Type B pancreatic cell (in vitro differentiated cells): Measurements from ENCODE around the gene MAGED1. TPM values are rescaled to one million over a fixed set of nuclear protein-coding genes. Genes with fewer than 3 reads are reported as not detected.

Experiments used
- DNase-seq: peaks from one replicate; pipeline ENCODE4 v3.0.0; 2021; ENCODE audit warnings: mixed read lengths; ENCODE audit not compliant: unreplicated experiment; ENCODE audit errors: extremely low spot score
- H3K27ac Mint-ChIP-seq: 2 replicates; pipeline ENCODE4 v1.8.0; 2021; ENCODE audit warnings: mild to moderate bottlenecking, mixed read lengths
- H3K27me3 Mint-ChIP-seq: 2 replicates; pipeline ENCODE4 v1.8.0; 2021; ENCODE audit warnings: mixed read lengths
- H3K36me3 Mint-ChIP-seq: 2 replicates; pipeline ENCODE4 v1.8.0; 2021; ENCODE audit warnings: mixed read lengths
- H3K4me1 Mint-ChIP-seq: one replicate; pipeline ENCODE4 v1.8.0; 2021; ENCODE audit warnings: mixed read lengths; ENCODE audit not compliant: unreplicated experiment
- H3K4me3 Mint-ChIP-seq: 2 replicates; pipeline ENCODE4 v1.8.0; 2021; ENCODE audit warnings: mild to moderate bottlenecking, mixed read lengths
- H3K9me3 Mint-ChIP-seq: 2 replicates; pipeline ENCODE4 v1.8.0; 2021; ENCODE audit warnings: mixed read lengths
- CTCF ChIP-seq: fragments of 200-600 bp; sonication (generic); conservative IDR thresholded peaks from 2 replicates; pipeline ENCODE4 v1.5.0; 2021; ENCODE audit warnings: antibody characterized with exemption, mild to moderate bottlenecking
- total RNA-seq: library from RNA; stranded (reverse); gene quantifications from 2 replicates; pipeline ENCODE4 v1.2.1, GENCODE V29; 2021; ENCODE audit warnings: low replicate concordance

Gene MAGED1
- total RNA-seq, 1 donor from 2014 or later, result 246 TPM

DNA sequence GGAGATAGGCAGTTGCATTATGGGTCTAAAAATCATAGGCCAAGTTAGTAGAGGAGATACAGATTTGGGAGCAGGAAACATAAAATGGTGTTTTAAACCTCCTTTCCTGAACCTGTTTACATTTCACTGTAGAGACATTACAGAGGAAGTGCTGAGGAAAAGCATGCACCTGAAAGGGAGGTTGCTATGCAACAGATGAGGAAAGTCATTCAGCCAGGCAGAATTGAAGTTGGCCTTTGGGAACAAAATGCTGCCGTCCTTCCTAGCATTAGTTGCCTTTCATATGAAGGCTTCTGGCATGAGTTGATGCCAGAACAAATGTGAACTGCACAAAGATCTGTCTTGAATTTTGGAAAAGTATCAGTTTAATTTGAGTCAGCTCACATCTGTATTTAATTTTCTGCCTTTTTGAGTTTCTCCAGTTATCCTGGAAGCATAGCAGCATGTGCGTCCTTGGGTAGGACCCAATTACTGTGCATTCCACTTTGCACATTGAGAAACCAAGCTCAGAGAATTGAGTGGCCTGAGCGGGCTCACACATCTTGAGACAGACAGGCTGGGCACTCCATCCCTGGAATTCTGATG is 38.2 kb downstream of the MAGED1 start:
- no peaks in the 10 kb centered on the region for H3K4me1 Mint-ChIP-seq
- H3K27me3 Mint-ChIP-seq, result no peaks in the 10 kb centered on the region
- no peak for TF ChIP-seq CTCF
- H3K9me3 Mint-ChIP-seq, result no peaks in the 10 kb centered on the region
- no peak for DNase-seq
- no peak overlapping the region for H3K27ac Mint-ChIP-seq
- H3K4me3 Mint-ChIP-seq, result no peak overlapping the region
- H3K36me3 Mint-ChIP-seq, result no peaks in the 10 kb centered on the region

Other genes starting within 250 kb of the MAGED1 start
- 0.33 and 0.85 TPM in 2 replicates for gene CENPVL2, start 210.8 kb upstream of the MAGED1 start, total RNA-seq
- gene CENPVL1, start 183.1 kb upstream of the MAGED1 start, total RNA-seq, result 0.33 and 0.85 TPM in 2 replicates
- gene GSPT2, start 150.2 kb upstream of the MAGED1 start, total RNA-seq, result 18.8 and 19.2 TPM in 2 replicates
- gene MAGED4B, start 175.6 kb downstream of the MAGED1 start, total RNA-seq, result 82.9 and 111 TPM in 2 replicates